Activated CD8-positive, alpha-beta T cell treated with anti-CD3 and anti-CD28 coated beads for 36 hours (primary cell): ENCODE results near the gene STAG1. TPM values are rescaled to one million over a fixed set of nuclear protein-coding genes. Genes with fewer than 3 reads are reported as not detected.
"Not testable (repeated sequence)": the region's sequence is repeated elsewhere in the genome, so short reads cannot be mapped to it uniquely, and the experiment has no call there.

Experiments used
- ATAC-seq: fragments of 200-7000 bp; cut with Tn5 transposase; one replicate; pipeline ENCODE4 v1.10.0; 2021; ENCODE audit warnings: mild to moderate bottlenecking, moderate library complexity
- CTCF ChIA-PET: fragments of 350-600 bp; sonication (Branson Sonifier 250); formaldehyde crosslinking; loops from one replicate; lab custom pipeline; 2021; ENCODE audit warnings: antibody characterized with exemption; lab: Charles Lee
- POLR2A ChIA-PET: fragments of 350-600 bp; sonication (Branson Sonifier 250); formaldehyde crosslinking; loops from one replicate; lab custom pipeline; 2021; ENCODE audit warnings: antibody characterized with exemption; lab: Charles Lee
- DNase-seq: peaks from one replicate; pipeline ENCODE4 v3.0.0-alpha.2; 2020
- H3K27ac Mint-ChIP-seq: one replicate; pipeline ENCODE4 v1.8.0; 2021; ENCODE audit warnings: mild to moderate bottlenecking, mixed read lengths
- H3K27me3 Mint-ChIP-seq: one replicate; pipeline ENCODE4 v1.8.0; 2021; ENCODE audit warnings: mixed read lengths
- H3K36me3 Mint-ChIP-seq: one replicate; pipeline ENCODE4 v1.8.0; 2021; ENCODE audit warnings: low read depth, mixed read lengths
- H3K4me1 Mint-ChIP-seq: one replicate; pipeline ENCODE4 v1.8.0; 2021; ENCODE audit warnings: low read depth, mixed read lengths
- H3K4me3 Mint-ChIP-seq: one replicate; pipeline ENCODE4 v1.8.0; 2021; ENCODE audit warnings: mild to moderate bottlenecking, moderate library complexity, mixed read lengths
- H3K9me3 Mint-ChIP-seq: one replicate; pipeline ENCODE4 v1.8.0; 2021; ENCODE audit warnings: mixed read lengths
- CTCF ChIP-seq: fragments of 200-600 bp; IDR thresholded peaks from one replicate; pipeline ENCODE4 v1.8.0; 2022; ENCODE audit warnings: antibody characterized with exemption, mild to moderate bottlenecking
- intact Hi-C: fragments of 100-400 bp; cut with micrococcal nuclease; formaldehyde crosslinking; loops from one replicate; pipeline ENCODE4 v1.10.0; 2022
- total RNA-seq, 2 experiments: library from RNA; stranded (reverse); gene quantifications; one replicate each; pipeline ENCODE4 v1.2.3, GENCODE V29; 2021

The STAG1 gene
- total RNA-seq, 2 experiments from 2014 or later: 32.5 to 32.8 TPM

DNA sequence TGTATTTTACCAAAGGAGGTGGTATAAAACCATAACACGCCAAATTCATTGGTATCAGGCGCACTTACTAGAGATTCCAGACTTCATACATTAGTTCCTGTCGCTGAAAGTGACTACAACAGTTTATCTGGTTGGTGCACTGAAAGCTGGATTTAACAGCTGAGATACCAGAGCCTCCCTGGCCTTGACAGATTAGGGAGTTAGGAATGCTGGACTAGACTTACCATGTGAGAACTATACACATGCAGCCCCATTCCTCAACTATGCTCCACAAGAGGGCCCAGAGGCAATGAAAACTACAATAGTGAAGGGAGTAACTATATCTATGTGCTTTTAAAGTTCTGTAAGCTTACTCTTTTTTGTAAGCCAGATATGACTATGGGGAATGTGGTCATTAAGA, 174.4 kb downstream of the STAG1 start:
- H3K9me3 Mint-ChIP-seq: peaks cover 3% of the 10 kb centered on the region
- no peak overlapping the region for H3K4me3 Mint-ChIP-seq
- DNase-seq: no peak
- no peak for TF ChIP-seq CTCF
- H3K27ac Mint-ChIP-seq: no peak overlapping the region
- ChIA-PET CTCF (interaction anchor here (1.0 kb wide), 1 partner anchor 20 kb away, joined by 3 read pairs; no protein-coding TSS in a partner anchor), POLR2A (interaction anchor here (1.1 kb wide), 1 partner anchor 175 kb away, joined by 4 read pairs; the partner anchor contains the start of gene STAG1)
- peaks cover 11% of the 10 kb centered on the region for H3K36me3 Mint-ChIP-seq
- no peak for ATAC-seq
- H3K4me1 Mint-ChIP-seq: no peaks in the 10 kb centered on the region
- intact Hi-C loops: no loop called here
- H3K27me3 Mint-ChIP-seq: no peaks in the 10 kb centered on the region

DNA sequence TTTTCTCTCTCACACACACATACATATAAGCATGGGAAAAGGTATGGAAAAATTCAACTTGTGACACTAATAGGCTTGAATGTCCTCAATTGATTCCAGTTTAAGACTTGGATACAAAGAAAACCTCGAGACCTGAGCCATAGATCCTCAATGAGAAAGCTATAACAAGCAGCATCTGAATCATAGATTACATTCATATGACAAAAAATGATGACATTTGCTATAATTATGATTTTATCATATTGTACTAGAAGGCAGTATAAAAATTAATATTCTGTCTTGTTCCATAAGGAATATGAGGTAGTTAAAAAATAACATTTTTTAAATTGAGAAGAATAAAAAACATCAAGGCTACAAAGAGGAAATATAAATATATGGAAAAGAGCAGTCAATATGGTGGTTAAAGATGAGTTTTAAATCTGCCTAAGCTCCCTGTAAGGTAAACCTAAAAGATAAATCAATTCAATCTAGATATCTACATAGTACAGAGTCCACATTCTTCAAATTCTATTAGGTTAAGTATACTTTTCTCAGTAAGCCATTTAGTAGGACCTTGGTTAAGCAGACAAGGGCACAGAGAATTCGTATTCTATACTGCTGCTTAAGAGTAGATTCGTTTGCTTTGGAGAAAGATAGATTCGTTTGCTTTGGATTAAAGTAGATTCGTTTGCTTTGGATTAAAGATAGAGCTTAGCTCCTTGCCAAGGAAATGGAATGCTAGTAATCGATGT, 175.7 kb downstream of the STAG1 start:
- ChIA-PET CTCF (interaction anchor here (0.8 to 1.4 kb wide), 4 partner anchors 9 to 176 kb away, joined by 3 to 4 read pairs (median 3); partner anchors contain the start of gene STAG1), POLR2A (interaction anchor here (0.6 kb wide), 1 partner anchor 75 kb away, joined by 3 read pairs; no protein-coding TSS in a partner anchor)
- ATAC-seq (no peak), DNase-seq (no peak)
- Mint-ChIP-seq H3K4me3 (no peak overlapping the region), H3K4me1 (no peaks in the 10 kb centered on the region), H3K27ac (no peak overlapping the region), H3K27me3 (no peaks in the 10 kb centered on the region), H3K9me3 (peaks cover 3% of the 10 kb centered on the region), H3K36me3 (peaks cover 11% of the 10 kb centered on the region)
- TF ChIP-seq CTCF: no peak
- intact Hi-C loops: no loop called here

- H3K27ac Mint-ChIP-seq: no peak overlapping the region
- H3K27me3 Mint-ChIP-seq: no peaks in the 10 kb centered on the region
Observed at GRCh38 chr3:136567599-136568188, 184.5 kb downstream of the STAG1 start.

GRCh38 chr3:136564962-136565361, 187.2 kb downstream of the STAG1 start:
- ATAC-seq, H3K4me1 Mint-ChIP-seq, DNase-seq, POLR2A ChIA-PET, H3K27ac Mint-ChIP-seq, H3K9me3 Mint-ChIP-seq, intact Hi-C loops, H3K27me3 Mint-ChIP-seq, H3K4me3 Mint-ChIP-seq, CTCF ChIA-PET: not testable (repeated sequence)
- peaks cover 14% of the 10 kb centered on the region for H3K36me3 Mint-ChIP-seq

More at GRCh38 chr3:136567599-136568188, 184.5 kb downstream of the STAG1 start:
- H3K9me3 Mint-ChIP-seq: no peaks in the 10 kb centered on the region
- CTCF ChIA-PET: no interaction called here
- ATAC-seq: no peak
- peaks cover 18% of the 10 kb centered on the region for H3K36me3 Mint-ChIP-seq
- intact Hi-C loops: no loop called here
- POLR2A ChIA-PET: no interaction called here
- TF ChIP-seq CTCF: no peak
- H3K4me1 Mint-ChIP-seq: peaks cover 4% of the 10 kb centered on the region
- DNase-seq: no peak
- no peak overlapping the region for H3K4me3 Mint-ChIP-seq

- Mint-ChIP-seq H3K4me1 (peaks cover 2% of the 10 kb centered on the region), H3K27me3 (no peaks in the 10 kb centered on the region)
- CTCF ChIA-PET: interaction anchor here (1.1 to 1.3 kb wide), 2 partner anchors 15 to 29 kb away, joined by 3 read pairs; no protein-coding TSS in a partner anchor
Observed at GRCh38 chr3:136562026-136562425, 190.2 kb downstream of the STAG1 start.

More at GRCh38 chr3:136562026-136562425, 190.2 kb downstream of the STAG1 start:
- POLR2A ChIA-PET: no interaction called here
- ATAC-seq: no peak
- no peak overlapping the region for H3K27ac Mint-ChIP-seq
- H3K4me3 Mint-ChIP-seq: no peak overlapping the region
- no peak for TF ChIP-seq CTCF
- intact Hi-C loops: no loop called here
- no peak for DNase-seq
- H3K9me3 Mint-ChIP-seq: no peaks in the 10 kb centered on the region
- H3K36me3 Mint-ChIP-seq: peaks cover 12% of the 10 kb centered on the region
